HUES64 (cell line): Measurements from ENCODE around the gene CCDC177.

ENCODE experiments used
- H3K27ac ChIP-seq: 2 replicates; pipeline ENCODE4 v1.7.0; 2013; ENCODE audit warnings: low read depth, low read length, inconsistent platforms
- H3K27me3 ChIP-seq: 2 replicates; pipeline ENCODE4 v1.6.1; 2013; ENCODE audit warnings: mild to moderate bottlenecking, low read length; ENCODE audit not compliant: insufficient read depth
- H3K36me3 ChIP-seq: 2 replicates; pipeline ENCODE4 v1.6.1; 2013; ENCODE audit warnings: mild to moderate bottlenecking, low read length; ENCODE audit not compliant: insufficient read depth
- H3K4me1 ChIP-seq: 2 replicates; pipeline ENCODE4 v1.6.1; 2013; ENCODE audit warnings: mild to moderate bottlenecking, low read length, moderate library complexity; ENCODE audit not compliant: insufficient read depth
- H3K4me3 ChIP-seq: 2 replicates; pipeline ENCODE4 v1.5.1; 2013; ENCODE audit warnings: mild to moderate bottlenecking, low read length, moderate library complexity
- H3K9ac ChIP-seq: 2 replicates; pipeline ENCODE4 v1.6.1; 2013; ENCODE audit warnings: mild to moderate bottlenecking, low read depth, low read length
- H3K9me3 ChIP-seq: 2 replicates; pipeline ENCODE4 v1.6.1; 2013; ENCODE audit warnings: low read depth, low read length; ENCODE audit not compliant: insufficient read depth
- WGBS: fragments of 150-250, 120-280 bp; methylation state at CpG from one replicate; pipeline ENCODE4 v1.1.7; 2013; ENCODE audit warnings: missing lambda C conversion rate; 5-methylcytosine and 5-hydroxymethylcytosine counted together

Gene CCDC177

GRCh38 chr14:69528930-69529329 lies 45.7 kb downstream of the CCDC177 start:
- no peak overlapping the region for H3K9ac ChIP-seq
- WGBS = 90% methylated on average over 5 of the region's 5 CpGs

GRCh38 chr14:69528143-69528542 lies 46.5 kb downstream of the CCDC177 start:
- Histone ChIP-seq H3K36me3 (no peaks in the 10 kb centered on the region), H3K9ac (no peak overlapping the region), H3K27ac (no peak overlapping the region), H3K27me3 (no peaks in the 10 kb centered on the region), H3K4me1 (0 out of 2 replicates have a peak, but pooled peaks cover 5% of the 10 kb centered on the region), H3K4me3 (no peak overlapping the region), H3K9me3 (no peaks in the 10 kb centered on the region)
- 87% methylated on average over 9 of the region's 9 CpGs for WGBS

More at GRCh38 chr14:69528930-69529329, 45.7 kb downstream of the CCDC177 start:
- Histone ChIP-seq H3K36me3 (no peaks in the 10 kb centered on the region), H3K4me1 (0 out of 2 replicates have a peak, but pooled peaks cover 5% of the 10 kb centered on the region), H3K9me3 (no peaks in the 10 kb centered on the region), H3K27me3 (no peaks in the 10 kb centered on the region), H3K4me3 (no peak overlapping the region), H3K27ac (no peak overlapping the region)

GRCh38 chr14:69527635-69528034 lies 47.0 kb downstream of the CCDC177 start:
- WGBS = 93% methylated on average over 13 of the region's 14 CpGs
- Histone ChIP-seq H3K4me1 (0 out of 2 replicates have a peak, but pooled peaks cover under 1% of the 10 kb centered on the region), H3K27me3 (no peaks in the 10 kb centered on the region), H3K4me3 (no peak overlapping the region), H3K9me3 (no peaks in the 10 kb centered on the region), H3K27ac (no peak overlapping the region), H3K9ac (no peak overlapping the region), H3K36me3 (no peaks in the 10 kb centered on the region)

- no peaks in the 10 kb centered on the region for H3K4me1 ChIP-seq
- no peaks in the 10 kb centered on the region for H3K9me3 ChIP-seq
- no peak overlapping the region for H3K27ac ChIP-seq
- no peak overlapping the region for H3K9ac ChIP-seq
- H3K27me3 ChIP-seq = no peaks in the 10 kb centered on the region
- 85% methylated on average over 6 of the region's 6 CpGs for WGBS
- H3K36me3 ChIP-seq = no peaks in the 10 kb centered on the region
- no peak overlapping the region for H3K4me3 ChIP-seq
Observed at GRCh38 chr14:69525896-69526295, 48.8 kb downstream of the CCDC177 start.

GRCh38 chr14:69522026-69522425 lies 52.6 kb downstream of the CCDC177 start:
- no peak overlapping the region for H3K4me3 ChIP-seq
- WGBS = 93% methylated on average over 6 of the region's 6 CpGs
- no peak overlapping the region for H3K9ac ChIP-seq
- no peak overlapping the region for H3K27ac ChIP-seq
- H3K27me3 ChIP-seq = no peaks in the 10 kb centered on the region
- H3K4me1 ChIP-seq = peaks cover 11% of the 10 kb centered on the region; the same call in 1 of the 2 replicates
- H3K36me3 ChIP-seq = no peaks in the 10 kb centered on the region
- H3K9me3 ChIP-seq = no peaks in the 10 kb centered on the region
